HG03139 (cell line): Measurements from ENCODE around the gene NOSIP.

Experiments
- ATAC-seq: cut with Tn5 transposase; IDR thresholded peaks from one replicate; pipeline ENCODE4 v1.9.1; 2021; ENCODE audit not compliant: unreplicated experiment

NOSIP gene

GRCh38 chr19:49573009-49573408 is 7.3 kb downstream of the NOSIP start:
- ATAC-seq: no peak

- no peak for ATAC-seq
Measured at GRCh38 chr19:49570997-49571676, 9.2 kb downstream of the NOSIP start.

GRCh38 chr19:49570138-49570856 is 10.1 kb downstream of the NOSIP start:
- ATAC-seq: no peak

- ATAC-seq: no peak
Measured at GRCh38 chr19:49567861-49568441, 12.4 kb downstream of the NOSIP start.

GRCh38 chr19:49566302-49566701 is 14.1 kb downstream of the NOSIP start:
- ATAC-seq: no peak

- no peak for ATAC-seq
Measured at GRCh38 chr19:49565261-49565660, 15.1 kb downstream of the NOSIP start.

- ATAC-seq: no peak
Measured at GRCh38 chr19:49564616-49565045, 15.7 kb downstream of the NOSIP start.

GRCh38 chr19:49560358-49560900 is 19.9 kb downstream of the NOSIP start:
- ATAC-seq: no peak

GRCh38 chr19:49559928-49560327 is 20.4 kb downstream of the NOSIP start:
- ATAC-seq: no peak

- ATAC-seq: no peak
Measured at GRCh38 chr19:49559443-49559842, 20.9 kb downstream of the NOSIP start.

GRCh38 chr19:49558591-49558990 is 21.8 kb downstream of the NOSIP start:
- ATAC-seq: no peak

- no peak for ATAC-seq
Measured at GRCh38 chr19:49557641-49558325, 22.6 kb downstream of the NOSIP start.

- ATAC-seq: no peak
Measured at GRCh38 chr19:49556412-49557398, 23.7 kb downstream of the NOSIP start.

- no peak for ATAC-seq
Measured at GRCh38 chr19:49555600-49556411, 24.6 kb downstream of the NOSIP start.

GRCh38 chr19:49554701-49555181 is 25.6 kb downstream of the NOSIP start:
- no peak for ATAC-seq

GRCh38 chr19:49553451-49554271 is 26.7 kb downstream of the NOSIP start:
- no peak for ATAC-seq

- no peak for ATAC-seq
Measured at GRCh38 chr19:49552749-49553148, 27.6 kb downstream of the NOSIP start.

- ATAC-seq: no peak
Measured at GRCh38 chr19:49551531-49551930, 28.8 kb downstream of the NOSIP start.
